ENCODE data around the gene KCTD11.
"Not testable (repeated sequence)": the region's sequence is repeated elsewhere in the genome, so short reads cannot be mapped to it uniquely, and the experiment has no call there.

The KCTD11 gene

GRCh38 chr17:7346761-7347614, 5.0 kb upstream of the KCTD11 start:
- DNase-seq (ENCODE audit: low read depth) = no peak

GRCh38 chr17:7347630-7348477, 4.1 kb upstream of the KCTD11 start:
- DNase-seq (ENCODE audit: low read depth) = no peak

GRCh38 chr17:7348478-7349242, 3.3 kb upstream of the KCTD11 start:
- no peak for DNase-seq (ENCODE audit: low read depth)

GRCh38 chr17:7352503-7352889, 534 bp downstream of the KCTD11 start:
- DNase-seq (ENCODE audit: low read depth) = no peak

GRCh38 chr17:7352910-7353635, 1.1 kb downstream of the KCTD11 start:
- no peak for DNase-seq (ENCODE audit: low read depth)

- no peak for DNase-seq (ENCODE audit: low read depth)
Observed at GRCh38 chr17:7354262-7354843, 2.4 kb downstream of the KCTD11 start.

GRCh38 chr17:7355053-7355452, 3.1 kb downstream of the KCTD11 start, which contains the start of gene TMEM95:
TMEM95 (plus strand) TSS chr17:7355156; CDS start chr17:7355205, 49 bp downstream.
- DNase-seq (ENCODE audit: low read depth) = no peak

GRCh38 chr17:7355573-7355972, 3.6 kb downstream of the KCTD11 start:
- no peak for DNase-seq (ENCODE audit: low read depth)

GRCh38 chr17:7356072-7356549, 4.1 kb downstream of the KCTD11 start:
- peak; percentile 73 for DNase-seq (ENCODE audit: low read depth)

- no peak for DNase-seq (ENCODE audit: low read depth)
Observed at GRCh38 chr17:7356756-7357155, 4.8 kb downstream of the KCTD11 start.

- no peak for DNase-seq (ENCODE audit: low read depth)
Observed at GRCh38 chr17:7357381-7357780, 5.4 kb downstream of the KCTD11 start.

GRCh38 chr17:7361906-7362305, 9.9 kb downstream of the KCTD11 start:
- DNase-seq (ENCODE audit: low read depth) = no peak

GRCh38 chr17:7363311-7363710, 11.3 kb downstream of the KCTD11 start:
- no peak for DNase-seq (ENCODE audit: low read depth)

- DNase-seq (ENCODE audit: low read depth) = not testable (repeated sequence)
Observed at GRCh38 chr17:7365963-7366362, 14.0 kb downstream of the KCTD11 start.

GRCh38 chr17:7367083-7367482, 15.1 kb downstream of the KCTD11 start:
- DNase-seq (ENCODE audit: low read depth) = no peak

- no peak for DNase-seq (ENCODE audit: low read depth)
Observed at GRCh38 chr17:7367918-7368598, 16.1 kb downstream of the KCTD11 start.

GRCh38 chr17:7368599-7368994, 16.6 kb downstream of the KCTD11 start:
- not testable (repeated sequence) for DNase-seq (ENCODE audit: low read depth)

- no peak for DNase-seq (ENCODE audit: low read depth)
Observed at GRCh38 chr17:7369825-7370224, 17.9 kb downstream of the KCTD11 start.

GRCh38 chr17:7370853-7371252, 18.9 kb downstream of the KCTD11 start:
- no peak for DNase-seq (ENCODE audit: low read depth)

GRCh38 chr17:7374353-7374752, 22.4 kb downstream of the KCTD11 start:
- DNase-seq (ENCODE audit: low read depth) = no peak
